SIG-M5 treated with dmso at 0.1 percent for 504 hours (cell line): ENCODE results near the gene DHX16.
"Not testable (repeated sequence)": the region's sequence is repeated elsewhere in the genome, so short reads cannot be mapped to it uniquely, and the experiment has no call there.

Experiments
- DNase-seq: peaks from one replicate; lab custom pipeline; 2025; ENCODE audit not compliant: unreplicated experiment; lab: John Stamatoyannopoulos, UW

The DHX16 gene

GRCh38 chr6:30679765-30680535, 7.1 kb upstream of the DHX16 start:
- DNase-seq, result no peak

GRCh38 chr6:30678964-30679726, 6.3 kb upstream of the DHX16 start:
- peak; percentile 48 for DNase-seq

GRCh38 chr6:30676660-30677285, 4.0 kb upstream of the DHX16 start:
- no peak for DNase-seq

- no peak for DNase-seq
Measured at GRCh38 chr6:30670760-30671527, 1.9 kb downstream of the DHX16 start.

- not testable (repeated sequence) for DNase-seq
Measured at GRCh38 chr6:30666300-30666699, 6.5 kb downstream of the DHX16 start.

GRCh38 chr6:30664994-30665767, 7.6 kb downstream of the DHX16 start:
- DNase-seq, result no peak

GRCh38 chr6:30657922-30658321, 14.9 kb downstream of the DHX16 start:
- DNase-seq, result not testable (repeated sequence)

GRCh38 chr6:30657454-30657853, 15.4 kb downstream of the DHX16 start:
- no peak for DNase-seq

- no peak for DNase-seq
Measured at GRCh38 chr6:30656513-30656912, 16.3 kb downstream of the DHX16 start.

GRCh38 chr6:30655743-30656094, 17.1 kb downstream of the DHX16 start:
- DNase-seq, result no peak

- no peak for DNase-seq
Measured at GRCh38 chr6:30654798-30655742, 17.7 kb downstream of the DHX16 start.

GRCh38 chr6:30651143-30651542, 21.7 kb downstream of the DHX16 start:
- DNase-seq, result no peak

GRCh38 chr6:30647242-30648116, 25.3 kb downstream of the DHX16 start:
- peak; percentile 33 for DNase-seq

GRCh38 chr6:30646450-30647241, 26.2 kb downstream of the DHX16 start, which contains the start of gene C6orf136:
Gene C6orf136, plus strand, starts transcription at chr6:30647133. Its CDS starts 99 bp downstream, at chr6:30647232.
- DNase-seq, result peak; percentile 85

- no peak for DNase-seq
Measured at GRCh38 chr6:30645989-30646388, 26.8 kb downstream of the DHX16 start.

GRCh38 chr6:30644769-30645168, 28.0 kb downstream of the DHX16 start:
- DNase-seq, result no peak

- DNase-seq, result no peak
Measured at GRCh38 chr6:30643656-30644055, 29.1 kb downstream of the DHX16 start.
